Hippocampal formation (tissue), 2 donors: ENCODE data around the gene JOSD2.
A peak's percentile ranks its signal among the peaks of the same experiment; 100 is the strongest.

ENCODE experiments used
- DNase-seq, 2 donors: peaks; one replicate each; lab custom pipeline; 2025; lab: John Stamatoyannopoulos, UW

The JOSD2 gene

DNA sequence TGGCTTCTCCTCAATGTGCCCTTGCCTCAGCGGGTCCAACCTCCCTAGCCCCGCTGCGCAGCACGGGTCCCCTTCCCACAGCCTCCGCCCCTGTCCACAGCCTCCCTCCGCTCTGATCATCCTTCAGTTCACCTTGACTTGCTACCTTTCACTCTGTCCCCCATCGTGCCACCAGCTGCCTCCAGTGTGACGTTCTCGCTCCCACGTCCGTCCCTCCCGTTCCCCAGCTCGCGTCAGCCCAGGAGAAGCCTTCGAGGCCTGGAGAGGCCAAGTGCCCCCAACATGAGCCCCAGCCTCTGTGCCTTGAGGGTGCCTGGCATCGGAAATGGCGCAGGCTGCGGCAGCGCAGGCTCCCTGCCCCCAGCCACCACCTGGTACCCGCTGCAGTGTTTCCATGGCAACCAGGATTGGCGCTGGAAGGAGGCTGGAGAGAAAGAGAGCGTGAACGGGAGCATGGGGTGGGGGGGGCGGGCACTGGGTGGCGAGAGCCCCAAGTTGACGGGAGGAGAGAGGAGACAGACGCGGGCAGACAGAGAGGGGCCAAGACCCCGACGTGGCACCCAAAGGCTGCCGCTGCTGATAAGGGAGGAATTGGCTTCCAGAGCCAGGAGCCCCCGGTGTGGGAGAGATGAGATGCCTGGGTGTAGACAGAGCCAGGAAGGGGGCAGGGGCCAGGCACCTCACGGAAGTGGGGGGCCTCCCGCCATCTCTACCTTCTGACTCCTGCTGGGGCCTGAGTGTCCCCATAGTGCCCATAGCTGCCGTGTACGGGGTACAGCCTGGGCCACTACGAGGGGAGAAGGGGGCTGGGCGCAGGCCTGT, 3.6 kb upstream of the JOSD2 start:
- peak; percentile 70 to 78 for DNase-seq

- DNase-seq, result peak; percentile 28 to 54
These were observed 2.9 kb upstream of the JOSD2 start, which contains the start of gene ASPDH for GRCh38 chr19:50513746-50514345. Gene ASPDH (minus strand): TSS chr19:50513913. CDS start chr19:50513823, 90 bp downstream.

DNA sequence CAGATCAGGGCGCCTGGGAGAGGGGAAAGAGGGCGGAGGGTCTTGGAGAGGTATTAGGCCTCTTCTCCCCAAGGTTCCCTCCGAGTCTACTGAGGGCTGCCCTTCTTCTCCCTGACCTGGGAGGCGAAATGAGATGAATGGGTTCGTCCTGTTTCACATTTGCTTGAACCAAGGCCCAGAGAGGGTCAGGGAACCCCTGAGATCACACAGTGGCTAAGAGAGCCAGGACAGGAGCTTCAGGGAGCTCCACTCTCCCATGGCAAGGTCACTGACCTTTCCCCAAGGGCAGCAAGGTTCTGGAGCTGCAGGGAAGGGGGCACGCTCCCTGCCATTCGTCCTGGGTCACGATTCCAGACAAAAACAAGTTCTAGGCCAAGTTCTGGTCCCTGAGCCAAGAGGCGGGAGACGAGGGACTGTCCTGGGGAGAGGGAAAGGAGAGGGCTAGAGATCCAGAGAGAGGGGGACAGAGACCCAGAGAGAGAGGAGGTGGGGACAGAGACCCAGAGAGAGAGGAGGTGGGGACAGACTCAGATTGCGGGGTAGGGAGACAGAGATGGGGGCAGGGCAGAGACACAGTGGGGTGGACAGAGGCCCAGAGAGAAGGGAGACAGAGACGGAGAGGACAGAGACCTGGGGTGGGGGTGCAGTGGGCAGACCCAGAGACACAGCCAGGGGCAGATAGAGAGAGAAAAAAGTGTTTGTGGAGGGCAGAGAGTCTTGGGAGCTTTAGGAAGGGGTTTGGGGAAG, 2.2 kb upstream of the JOSD2 start:
- no peak for DNase-seq

DNA sequence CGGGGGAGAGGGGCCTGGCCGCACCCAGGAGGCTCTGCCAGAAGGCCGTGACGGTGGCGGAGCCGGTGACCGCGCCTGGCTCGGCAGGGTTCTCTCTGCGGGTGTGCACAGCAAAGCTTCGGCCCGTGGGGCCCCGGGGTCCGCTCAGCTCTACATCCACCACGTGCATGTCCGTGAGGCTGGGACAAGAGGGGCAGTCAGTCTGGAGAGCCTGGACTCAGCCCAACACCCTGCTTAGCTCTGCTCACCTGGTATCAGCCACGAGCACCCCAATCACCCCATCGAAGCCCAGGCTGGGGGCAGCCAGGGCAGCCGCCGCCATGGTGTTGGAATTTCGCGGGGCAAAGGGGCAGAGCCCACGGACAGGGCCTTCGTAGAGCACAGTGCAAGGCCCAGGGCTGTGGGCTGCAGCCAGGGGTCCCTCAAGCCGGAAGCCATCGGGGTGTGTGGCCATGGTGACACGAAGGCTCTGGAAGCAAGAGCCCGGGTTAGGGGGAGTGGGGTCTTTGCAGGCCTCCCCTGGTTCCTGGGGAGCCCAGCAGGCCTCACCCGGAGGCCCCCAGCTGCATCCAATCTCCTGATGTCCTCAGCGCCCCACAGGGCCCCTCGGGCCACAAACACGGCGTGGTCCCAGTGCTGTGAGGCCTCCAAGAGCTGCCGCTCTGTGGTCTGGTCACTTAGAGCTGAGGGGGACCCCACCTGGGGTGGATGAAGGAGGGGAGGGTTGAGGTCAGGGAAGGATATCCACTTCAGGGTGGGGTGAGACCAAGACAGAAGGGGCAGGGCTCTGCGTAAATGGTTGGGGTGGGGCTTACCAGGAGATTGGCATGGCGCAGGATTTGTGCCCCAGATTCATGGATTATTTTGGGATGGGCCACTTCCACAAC, 1.4 kb upstream of the JOSD2 start:
- DNase-seq, result no peak

GRCh38 chr19:50510700-50511068, 307 bp downstream of the JOSD2 start:
- peak in 1 of 2 donors; percentile 81 for DNase-seq

DNA sequence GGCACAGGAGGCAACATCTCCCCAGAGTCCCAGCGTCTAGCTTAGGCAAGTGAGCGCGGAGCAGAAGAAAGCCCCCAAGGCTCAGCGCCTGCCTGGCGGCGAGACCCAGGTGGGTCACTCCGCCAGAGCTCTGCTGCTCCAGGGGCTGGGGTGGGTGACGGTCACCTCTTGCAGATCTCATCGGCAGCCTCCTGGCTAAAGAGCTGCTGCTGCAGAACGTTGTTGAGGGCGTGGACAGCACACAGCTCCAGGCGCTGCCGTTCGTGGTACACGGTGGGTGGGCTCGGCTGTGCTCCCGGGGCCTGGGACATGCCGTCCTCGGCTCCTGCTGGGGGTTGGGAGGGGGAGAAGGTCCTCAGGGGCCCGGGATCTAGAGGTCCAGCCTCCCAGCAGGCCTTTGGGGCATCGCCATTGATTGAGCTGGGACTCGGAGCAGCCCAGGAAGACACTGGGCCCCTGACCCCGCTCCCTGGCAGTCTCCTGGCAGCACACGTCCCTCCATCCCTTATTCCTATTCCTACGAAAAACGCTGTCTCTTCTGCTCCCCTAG, 795 bp downstream of the JOSD2 start:
- DNase-seq, result no peak

- no peak for DNase-seq
These were observed 1.6 kb downstream of the JOSD2 start for GRCh38 chr19:50509366-50509765.

DNA sequence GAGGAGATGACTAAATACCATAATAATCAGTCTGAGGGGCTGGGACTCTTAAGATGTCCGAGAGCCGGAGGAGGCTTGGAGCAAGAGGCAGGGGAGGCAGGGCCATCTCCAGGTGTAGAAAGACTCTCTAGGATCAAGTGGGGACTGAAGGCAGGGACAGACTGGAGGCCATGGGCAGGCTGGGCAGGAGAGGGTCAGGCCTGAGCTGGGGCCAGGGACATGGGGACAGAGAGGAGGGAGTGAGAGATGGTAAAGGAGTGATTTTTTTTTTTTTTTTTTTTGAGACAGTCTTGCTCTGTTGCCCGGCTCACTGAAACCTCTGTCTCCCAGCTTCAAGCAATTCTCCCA, 2.2 kb downstream of the JOSD2 start:
- DNase-seq, result no peak

DNA sequence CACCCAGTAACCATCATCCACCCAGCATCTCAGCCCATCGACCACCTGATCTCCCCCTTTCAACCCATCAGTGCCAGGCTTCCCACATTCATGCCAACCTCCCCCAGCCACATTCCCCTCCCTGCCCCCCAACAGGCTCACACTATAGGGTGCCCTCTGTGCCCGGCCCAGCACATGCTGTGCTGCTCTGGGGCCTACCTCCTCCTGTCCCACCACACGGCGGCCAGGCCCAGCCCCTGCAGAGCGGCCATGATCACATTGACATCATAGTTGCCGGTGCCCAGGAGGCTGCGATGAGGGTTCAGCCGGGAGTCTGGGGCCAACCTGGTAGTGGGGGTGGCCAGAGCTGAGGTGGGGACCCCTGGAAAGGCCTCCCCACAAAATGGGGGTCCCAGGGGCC, 3.6 kb downstream of the JOSD2 start:
- DNase-seq, result no peak

GRCh38 chr19:50506700-50507099, 4.3 kb downstream of the JOSD2 start:
- DNase-seq, result no peak

GRCh38 chr19:50505856-50506611, 5.0 kb downstream of the JOSD2 start:
- DNase-seq, result no peak

- no peak for DNase-seq
These were observed 9.2 kb downstream of the JOSD2 start for GRCh38 chr19:50501568-50502475.

DNA sequence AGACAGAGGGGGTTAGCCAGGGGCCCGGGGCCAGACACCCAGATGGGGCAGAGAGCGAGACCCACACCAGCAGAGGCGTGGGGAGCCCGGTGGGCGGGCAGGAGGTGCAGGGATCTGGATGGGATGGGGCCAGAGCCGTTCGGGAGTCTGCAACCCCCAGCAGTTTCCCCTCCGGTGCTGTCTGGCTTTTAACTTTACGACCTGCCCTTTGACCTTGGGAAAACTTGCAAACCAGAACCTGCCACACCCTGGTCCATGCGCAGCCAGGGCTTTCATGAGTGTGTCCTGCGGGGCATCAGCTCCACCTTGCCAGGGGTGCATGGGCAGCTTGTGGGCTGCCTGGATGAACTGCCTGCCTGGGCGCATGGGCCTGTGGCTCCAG, 9.8 kb downstream of the JOSD2 start:
- DNase-seq, result no peak

DNA sequence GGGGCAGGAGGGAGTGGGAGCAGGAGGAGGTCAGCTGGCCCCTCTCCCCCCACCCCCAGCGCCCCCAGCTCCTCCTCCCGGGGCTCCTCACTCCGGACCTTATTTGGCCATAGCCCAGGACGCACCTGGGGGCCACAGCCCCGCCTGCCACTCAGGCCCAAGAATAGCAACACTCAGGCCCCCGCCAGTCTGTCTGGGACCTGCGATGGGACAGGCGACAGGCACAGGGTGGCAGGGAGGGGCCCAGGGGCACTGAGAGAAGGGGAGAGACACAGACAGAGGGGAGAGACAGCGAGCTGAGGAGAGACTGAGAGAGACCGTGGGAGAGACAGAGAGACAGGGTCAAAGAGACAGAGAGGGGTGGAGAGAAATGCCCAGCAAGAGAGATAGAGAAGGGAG, 10.2 kb downstream of the JOSD2 start:
- DNase-seq, result no peak

- peak in 1 of 2 donors; percentile 31 for DNase-seq
These were observed 10.8 kb downstream of the JOSD2 start for GRCh38 chr19:50500060-50500752.

DNA sequence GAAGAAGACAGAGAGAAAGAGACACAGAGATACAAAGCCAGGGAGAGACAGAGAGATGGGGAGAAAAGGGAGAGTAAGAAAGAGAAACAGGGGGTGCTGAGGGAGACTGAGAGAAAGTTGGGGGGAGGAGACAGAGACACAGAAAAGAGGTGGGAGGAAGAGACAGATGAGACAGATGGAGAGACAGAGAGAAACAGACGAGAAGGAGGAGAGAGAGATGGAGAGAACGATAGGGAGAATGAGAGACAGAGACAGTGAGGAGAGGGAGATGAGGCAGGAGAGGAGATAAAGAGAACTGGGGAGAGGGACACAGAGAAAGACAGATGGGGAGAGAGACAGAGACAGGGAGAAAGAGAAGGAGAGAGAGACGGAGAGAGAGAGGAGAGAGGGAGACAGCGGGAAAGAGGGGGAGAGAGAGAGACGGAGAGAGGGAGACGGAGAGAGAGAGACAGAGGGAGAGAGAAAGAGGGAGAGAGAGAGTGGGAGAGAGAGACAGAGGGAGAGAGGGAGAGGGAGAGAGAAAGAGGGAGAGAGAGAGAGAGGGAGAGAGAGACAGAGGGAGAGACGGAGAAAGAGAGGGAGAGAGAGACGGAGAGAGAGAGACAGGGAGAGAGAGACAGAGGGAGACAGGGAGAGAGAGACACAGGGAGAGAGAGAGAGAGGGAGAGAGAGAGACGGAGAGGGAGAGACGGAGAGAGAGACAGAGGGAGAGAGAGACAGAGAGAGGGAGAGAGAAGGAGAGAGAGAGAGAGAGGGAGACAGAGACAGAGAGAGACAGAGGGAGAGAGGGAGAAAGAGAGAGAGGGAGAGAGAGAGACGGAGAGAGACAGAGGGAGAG, 12.6 kb downstream of the JOSD2 start:
- DNase-seq, result no peak

GRCh38 chr19:50497022-50497405, 14.0 kb downstream of the JOSD2 start:
- DNase-seq, result no peak
